Activated T-helper 2 cell treated with anti-CD3 and anti-CD28 coated beads, Interferon-gamma antibody, Interleukin-2, Interleukin-4, amounts not matched to agents 10 μg/mL and 5 μg/mL and 100 μg/mL, durations not matched to agents 14 hours and 24 hours and 36 hours (primary cell): Measurements from ENCODE around the gene LLGL2. TPM values are rescaled to one million over a fixed set of nuclear protein-coding genes. Genes with fewer than 3 reads are reported as not detected.

Experiments used
- DNase-seq: peaks from one replicate; pipeline ENCODE4 v3.0.0; 2021; ENCODE audit warnings: low spot score
- H3K27ac Mint-ChIP-seq: one replicate; pipeline ENCODE4 v1.8.0; 2021; ENCODE audit warnings: mixed read lengths
- H3K27me3 Mint-ChIP-seq: one replicate; pipeline ENCODE4 v1.8.0; 2021; ENCODE audit warnings: low read depth, mixed read lengths
- H3K36me3 Mint-ChIP-seq: one replicate; pipeline ENCODE4 v1.8.0; 2021; ENCODE audit warnings: low read depth, mixed read lengths
- H3K4me1 Mint-ChIP-seq: one replicate; pipeline ENCODE4 v1.8.0; 2021; ENCODE audit warnings: low read depth, mixed read lengths
- H3K4me3 Mint-ChIP-seq: one replicate; pipeline ENCODE4 v1.8.0; 2021; ENCODE audit warnings: low read depth, mild to moderate bottlenecking, moderate library complexity, mixed read lengths
- H3K9me3 Mint-ChIP-seq: one replicate; pipeline ENCODE4 v1.8.0; 2021; ENCODE audit warnings: mixed read lengths
- intact Hi-C: fragments of 100-400 bp; cut with micrococcal nuclease; formaldehyde crosslinking; loops from one replicate; pipeline ENCODE4 v1.15.1; 2023
- total RNA-seq: library from RNA; stranded (reverse); gene quantifications from 2 replicates; pipeline ENCODE4 v1.2.3, GENCODE V29; 2022

Gene LLGL2
- total RNA-seq, 1 donor from 2014 or later: 13.5 TPM

DNA sequence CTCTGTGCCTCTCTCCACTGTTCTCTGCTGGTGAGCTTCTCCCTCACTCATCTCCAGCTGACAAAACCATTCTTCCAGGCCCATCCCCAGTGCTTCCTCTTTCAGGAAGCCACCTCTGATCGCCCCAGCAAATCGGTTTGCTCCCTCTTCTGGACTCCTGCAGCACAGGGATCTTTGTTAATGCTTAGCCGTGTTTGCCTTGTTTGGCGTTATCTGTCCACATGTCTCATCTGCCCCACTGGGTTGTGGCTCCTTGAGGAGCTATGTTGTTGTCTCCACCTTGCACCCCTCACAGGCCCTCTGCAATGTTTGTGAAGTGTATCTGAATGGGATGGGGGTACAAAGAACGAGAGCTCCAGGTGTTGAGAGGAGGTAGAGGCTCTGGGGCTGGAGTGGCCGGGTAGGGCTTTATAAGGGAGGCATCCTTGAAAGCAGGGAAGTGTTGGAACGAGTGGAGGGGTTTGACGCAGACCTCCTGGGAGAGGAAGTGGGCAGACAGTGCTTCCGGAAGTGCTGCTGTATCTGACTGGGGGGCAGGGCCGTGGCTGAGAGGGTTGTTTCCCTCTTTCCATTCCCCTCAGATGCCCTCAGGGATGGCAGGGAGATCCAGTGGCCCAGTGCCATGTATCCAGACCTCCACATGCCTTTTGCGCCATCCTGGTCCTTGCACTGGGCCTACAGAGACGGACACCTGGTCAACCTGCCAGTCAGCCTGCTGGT is 38.0 kb upstream of the LLGL2 start:
- Mint-ChIP-seq H3K9me3 (no peaks in the 10 kb centered on the region), H3K27ac (peak overlapping the region; percentile 81), H3K27me3 (no peaks in the 10 kb centered on the region), H3K4me3 (peak overlapping the region; percentile 37), H3K4me1 (peaks cover 19% of the 10 kb centered on the region), H3K36me3 (peaks cover 8% of the 10 kb centered on the region)
- intact Hi-C loops: no loop called here
- DNase-seq: peak; percentile 26

DNA sequence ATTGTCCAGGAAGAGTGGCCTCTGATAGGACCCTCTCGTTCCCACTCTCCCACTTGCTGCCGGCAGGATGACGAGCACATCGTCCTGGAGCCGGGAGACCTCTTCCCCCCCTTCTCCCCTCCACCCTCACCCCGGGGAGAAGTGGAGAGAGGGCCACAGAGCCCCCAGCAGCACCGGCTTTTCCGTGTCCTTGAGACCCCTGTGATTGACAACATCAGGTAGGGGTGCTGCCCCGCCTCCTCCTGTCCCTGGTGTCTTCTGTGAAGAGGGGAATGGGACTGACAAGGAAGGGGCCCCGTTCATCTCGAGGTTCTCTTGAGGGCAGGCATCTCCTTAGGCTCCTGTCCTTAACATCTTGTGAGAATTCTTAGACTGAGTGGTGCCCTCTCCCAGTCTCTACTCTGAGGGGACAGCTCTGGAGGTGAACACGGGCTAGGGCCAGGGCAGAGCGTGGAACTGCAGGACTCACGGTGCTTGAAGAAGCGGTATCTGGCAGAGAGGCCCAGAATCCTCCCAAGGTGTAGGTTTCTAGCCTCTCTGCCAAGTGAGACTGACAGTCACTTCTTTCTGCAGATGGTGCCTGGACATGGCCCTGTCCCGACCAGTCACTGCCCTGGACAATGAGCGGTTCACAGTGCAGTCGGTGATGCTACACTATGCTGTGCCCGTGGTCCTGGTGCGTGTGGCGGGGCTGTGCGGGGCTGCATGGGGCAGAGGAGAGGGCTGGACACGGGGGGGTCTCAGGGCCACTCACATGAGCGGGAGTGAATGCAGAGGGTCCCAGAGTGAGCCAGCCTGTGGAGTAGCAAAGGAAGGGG is 36.6 kb upstream of the LLGL2 start:
- Mint-ChIP-seq H3K27me3 (no peaks in the 10 kb centered on the region), H3K4me1 (peaks cover 17% of the 10 kb centered on the region), H3K9me3 (no peaks in the 10 kb centered on the region), H3K36me3 (peaks cover 11% of the 10 kb centered on the region), H3K4me3 (no peak overlapping the region), H3K27ac (peak overlapping the region; percentile 28)
- DNase-seq: no peak
- intact Hi-C loops: no loop called here

DNA sequence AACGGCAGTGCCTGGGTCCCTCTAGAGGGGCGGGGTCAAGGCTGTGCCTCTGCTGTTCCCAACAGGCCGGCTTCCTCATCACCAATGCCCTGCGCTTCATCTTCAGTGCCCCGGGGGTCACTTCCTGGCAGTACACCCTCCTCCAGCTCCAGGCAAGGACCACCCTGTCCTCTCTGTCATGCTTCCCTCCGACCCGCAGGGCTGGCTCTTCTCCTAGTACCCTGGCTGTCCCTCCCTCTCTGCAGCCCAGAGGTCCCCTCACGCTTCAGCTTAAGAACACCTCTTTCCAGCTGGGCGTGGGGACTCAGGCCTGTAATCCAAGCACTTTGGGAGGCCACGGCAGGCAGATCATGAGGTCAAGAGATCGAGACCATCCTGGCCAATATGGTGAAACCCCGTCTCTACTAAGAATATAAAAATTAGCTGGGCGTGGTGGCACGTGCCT is 36.0 kb upstream of the LLGL2 start:
- DNase-seq: no peak
- Mint-ChIP-seq H3K4me3 (no peak overlapping the region), H3K27ac (no peak overlapping the region), H3K36me3 (peaks cover 13% of the 10 kb centered on the region), H3K27me3 (no peaks in the 10 kb centered on the region), H3K4me1 (peaks cover 17% of the 10 kb centered on the region), H3K9me3 (no peaks in the 10 kb centered on the region)
- intact Hi-C loops: no loop called here

DNA sequence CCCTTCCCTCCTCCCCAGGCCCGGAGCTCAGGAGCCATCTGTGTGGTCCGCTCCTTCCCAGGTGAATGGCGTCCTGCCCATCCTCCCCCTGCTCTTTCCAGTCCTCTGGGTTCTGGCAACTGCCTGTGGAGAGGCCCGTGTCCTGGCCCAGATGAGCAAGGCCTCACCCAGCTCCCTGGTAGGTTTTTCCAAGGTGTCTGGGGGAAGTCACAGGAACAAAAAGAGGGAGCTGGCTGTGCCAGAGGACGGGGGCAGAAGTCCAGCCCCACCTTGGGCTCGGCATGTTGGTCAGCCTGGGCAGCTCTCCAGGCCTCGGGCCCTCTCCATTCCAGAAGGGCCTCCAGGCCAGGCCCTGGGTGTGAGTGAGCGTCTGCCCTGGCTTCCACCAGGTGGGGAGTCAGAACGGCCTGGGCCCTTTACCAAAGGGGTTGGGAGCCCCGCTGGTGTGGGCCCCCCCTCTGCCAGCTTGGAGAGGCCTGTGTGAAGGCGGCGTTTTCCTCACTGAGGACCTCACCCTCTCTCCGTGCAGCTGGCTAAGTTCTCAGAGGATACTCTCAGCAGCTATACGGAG is 35.2 kb upstream of the LLGL2 start:
- intact Hi-C loops: no loop called here
- Mint-ChIP-seq H3K27ac (no peak overlapping the region), H3K9me3 (no peaks in the 10 kb centered on the region)

DNA sequence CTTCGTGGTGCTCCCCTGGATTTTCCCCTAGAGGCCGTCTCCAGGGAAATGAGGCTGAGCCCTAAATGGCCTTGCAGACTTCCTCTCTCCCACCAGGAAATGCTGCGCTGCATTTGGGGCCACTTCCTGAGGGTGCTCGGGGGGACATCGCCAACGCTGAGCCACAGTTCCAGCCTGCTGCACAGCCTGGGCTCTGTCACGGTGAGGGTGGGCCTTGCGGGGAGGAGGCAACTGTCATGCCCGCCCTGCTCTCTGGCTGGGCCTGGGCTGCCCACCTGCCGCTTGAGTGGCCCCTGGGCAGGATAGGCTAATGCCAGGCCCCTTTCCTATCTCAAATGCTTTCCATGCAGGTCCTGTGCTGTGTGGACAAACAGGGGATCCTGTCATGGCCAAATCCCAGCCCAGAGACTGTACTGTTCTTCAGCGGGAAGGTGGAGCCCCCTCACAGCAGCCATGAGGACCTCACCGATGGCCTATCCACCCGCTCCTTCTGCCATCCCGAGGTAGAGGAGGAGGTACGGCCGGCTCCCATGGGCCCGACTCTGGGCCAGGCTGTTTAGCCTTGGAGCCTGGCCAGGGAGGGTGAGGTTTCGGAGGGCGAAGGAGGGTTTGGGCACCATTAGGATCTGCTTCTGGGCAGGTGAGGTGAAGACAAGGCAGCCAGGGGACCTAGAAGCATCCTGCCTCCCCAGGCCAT is 34.4 kb upstream of the LLGL2 start:
- no peak overlapping the region for H3K4me3 Mint-ChIP-seq
- peaks cover 13% of the 10 kb centered on the region for H3K36me3 Mint-ChIP-seq
- intact Hi-C loops: no loop called here
- no peaks in the 10 kb centered on the region for H3K27me3 Mint-ChIP-seq
- no peaks in the 10 kb centered on the region for H3K9me3 Mint-ChIP-seq
- DNase-seq: no peak
- peaks cover 15% of the 10 kb centered on the region for H3K4me1 Mint-ChIP-seq
- no peak overlapping the region for H3K27ac Mint-ChIP-seq

More for the DNA sequence above, 35.2 kb upstream of the LLGL2 start:
- Mint-ChIP-seq H3K4me1 (peaks cover 15% of the 10 kb centered on the region), H3K36me3 (peaks cover 14% of the 10 kb centered on the region), H3K27me3 (no peaks in the 10 kb centered on the region), H3K4me3 (no peak overlapping the region)
- DNase-seq: no peak

DNA sequence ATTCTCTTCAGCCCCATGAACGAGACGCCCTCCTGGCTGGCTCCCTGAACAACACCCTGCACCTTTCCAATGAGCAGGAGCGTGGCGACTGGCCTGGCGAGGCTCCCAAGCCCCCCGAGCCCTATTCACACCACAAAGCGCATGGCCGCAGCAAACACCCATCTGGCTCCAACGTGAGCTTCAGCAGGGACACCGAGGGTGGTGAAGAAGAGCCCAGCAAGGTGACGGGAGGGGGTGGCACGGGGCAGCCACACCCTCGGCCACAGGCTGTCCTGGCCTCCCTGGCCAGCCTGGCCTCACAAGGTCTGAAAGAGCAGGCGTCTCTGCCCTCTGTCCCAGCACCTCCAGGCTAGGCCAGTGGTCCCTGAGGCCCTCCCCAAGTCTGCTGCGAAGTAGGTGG is 33.8 kb upstream of the LLGL2 start:
- H3K4me1 Mint-ChIP-seq: peaks cover 11% of the 10 kb centered on the region
- no peaks in the 10 kb centered on the region for H3K27me3 Mint-ChIP-seq
- intact Hi-C loops: no loop called here

DNA sequence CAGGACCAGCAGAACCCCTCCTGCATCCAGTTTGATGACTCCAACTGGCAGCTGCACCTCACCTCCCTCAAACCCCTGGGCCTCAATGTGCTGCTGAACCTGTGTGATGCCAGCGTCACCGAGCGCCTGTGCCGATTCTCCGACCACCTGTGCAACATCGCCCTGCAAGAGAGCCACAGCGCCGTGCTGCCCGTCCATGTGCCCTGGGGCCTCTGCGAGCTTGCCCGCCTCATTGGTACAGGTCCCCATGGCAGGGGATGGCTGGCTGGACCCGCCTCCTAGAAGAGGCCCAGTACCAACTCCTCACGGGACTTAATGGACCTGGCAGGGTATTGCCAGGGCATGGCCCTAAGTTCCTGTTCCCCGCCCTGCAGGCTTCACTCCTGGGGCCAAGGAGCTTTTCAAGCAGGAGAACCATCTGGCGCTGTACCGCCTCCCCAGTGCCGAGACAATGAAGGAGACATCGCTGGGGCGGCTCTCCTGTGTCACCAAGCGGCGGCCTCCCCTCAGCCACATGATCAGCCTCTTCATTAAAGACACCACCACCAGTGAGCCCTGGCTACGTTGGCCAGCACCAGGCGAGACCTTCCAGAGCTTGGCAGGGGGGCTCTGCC is 32.8 kb upstream of the LLGL2 start:
- H3K4me3 Mint-ChIP-seq: no peak overlapping the region
- no peak overlapping the region for H3K27ac Mint-ChIP-seq
- H3K27me3 Mint-ChIP-seq: no peaks in the 10 kb centered on the region
- intact Hi-C loops: no loop called here
- peaks cover 2% of the 10 kb centered on the region for H3K4me1 Mint-ChIP-seq
- H3K9me3 Mint-ChIP-seq: no peaks in the 10 kb centered on the region
- H3K36me3 Mint-ChIP-seq: peaks cover 13% of the 10 kb centered on the region
- DNase-seq: no peak

More for the DNA sequence above, 33.8 kb upstream of the LLGL2 start:
- DNase-seq: no peak
- Mint-ChIP-seq H3K4me3 (no peak overlapping the region), H3K36me3 (peaks cover 10% of the 10 kb centered on the region), H3K9me3 (no peaks in the 10 kb centered on the region), H3K27ac (no peak overlapping the region)

DNA sequence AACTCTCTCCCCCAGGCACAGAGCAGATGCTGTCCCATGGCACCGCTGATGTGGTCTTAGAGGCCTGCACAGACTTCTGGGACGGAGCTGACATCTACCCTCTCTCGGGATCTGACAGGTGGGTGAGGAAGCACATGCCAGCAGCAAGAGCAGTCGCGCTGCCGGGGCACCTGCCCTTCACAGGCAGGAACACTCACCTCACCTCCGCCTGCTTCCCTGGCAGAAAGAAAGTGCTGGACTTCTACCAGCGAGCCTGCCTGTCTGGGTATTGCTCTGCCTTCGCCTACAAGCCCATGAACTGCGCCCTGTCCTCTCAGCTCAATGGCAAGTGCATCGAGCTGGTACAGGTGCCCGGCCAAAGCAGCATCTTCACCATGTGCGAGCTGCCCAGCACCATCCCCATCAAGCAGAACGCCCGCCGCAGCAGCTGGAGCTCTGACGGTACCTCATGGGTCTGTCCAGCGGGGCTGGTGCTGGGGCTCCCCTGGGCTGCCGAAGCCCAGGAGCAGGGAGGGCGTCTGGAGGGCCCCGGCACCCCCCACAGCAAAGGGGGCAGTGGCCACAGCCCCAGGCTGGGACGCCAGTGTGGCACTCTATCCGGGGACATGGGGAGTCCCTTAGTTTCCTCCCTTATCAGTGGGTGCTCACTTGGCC is 31.9 kb upstream of the LLGL2 start:
- Mint-ChIP-seq H3K27me3 (no peaks in the 10 kb centered on the region), H3K27ac (no peak overlapping the region), H3K36me3 (peaks cover 17% of the 10 kb centered on the region), H3K4me1 (no peaks in the 10 kb centered on the region), H3K9me3 (no peaks in the 10 kb centered on the region), H3K4me3 (no peak overlapping the region)
- DNase-seq: no peak
- intact Hi-C loops: no loop called here

DNA sequence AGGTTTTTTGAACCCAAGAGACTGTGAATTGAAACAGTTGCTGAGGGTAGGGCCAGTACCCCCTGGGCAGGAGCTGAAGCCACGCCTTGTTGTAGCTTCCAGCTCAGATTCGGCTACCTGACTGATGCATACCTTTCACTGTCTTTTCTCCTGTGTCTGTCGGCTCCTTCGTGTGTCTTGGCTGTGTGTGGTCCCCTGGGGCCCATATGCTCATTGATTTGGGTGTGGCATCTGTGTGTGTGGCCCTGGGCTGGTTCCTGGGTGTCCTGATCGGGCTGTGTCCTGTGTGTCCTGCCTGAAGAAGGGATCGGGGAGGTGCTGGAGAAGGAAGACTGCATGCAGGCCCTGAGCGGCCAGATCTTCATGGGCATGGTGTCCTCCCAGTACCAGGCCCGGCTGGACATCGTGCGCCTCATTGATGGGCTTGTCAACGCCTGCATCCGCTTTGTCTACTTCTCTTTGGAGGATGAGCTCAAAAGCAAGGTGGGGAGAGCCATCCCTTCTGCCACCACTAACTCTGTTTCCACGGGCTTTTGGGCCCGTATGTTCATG is 31.1 kb upstream of the LLGL2 start:
- no peak overlapping the region for H3K27ac Mint-ChIP-seq
- H3K27me3 Mint-ChIP-seq: no peaks in the 10 kb centered on the region
- no peaks in the 10 kb centered on the region for H3K9me3 Mint-ChIP-seq
- intact Hi-C loops: no loop called here
- DNase-seq: no peak
- H3K4me3 Mint-ChIP-seq: no peak overlapping the region
- no peaks in the 10 kb centered on the region for H3K4me1 Mint-ChIP-seq
- peaks cover 17% of the 10 kb centered on the region for H3K36me3 Mint-ChIP-seq

DNA sequence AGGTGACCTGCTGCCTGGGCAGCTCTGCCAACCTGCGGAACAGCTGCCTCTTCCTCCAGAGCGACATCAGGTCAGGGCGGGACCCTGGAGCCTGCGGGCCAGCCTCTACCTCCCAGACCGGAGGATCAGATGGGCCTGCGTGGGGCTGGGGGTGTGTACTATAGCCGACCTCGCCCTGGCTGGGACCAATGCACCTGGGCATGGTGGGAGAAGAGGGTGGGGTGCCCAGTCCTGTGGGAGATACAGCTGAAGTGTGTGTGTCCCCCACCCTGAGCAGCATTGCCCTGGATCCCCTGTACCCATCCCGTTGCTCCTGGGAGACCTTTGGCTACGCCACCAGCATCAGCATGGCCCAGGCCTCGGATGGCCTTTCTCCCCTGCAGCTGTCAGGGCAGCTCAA is 29.5 kb upstream of the LLGL2 start:
- H3K9me3 Mint-ChIP-seq: no peaks in the 10 kb centered on the region
- intact Hi-C loops: no loop called here
- no peaks in the 10 kb centered on the region for H3K27me3 Mint-ChIP-seq
- peaks cover 17% of the 10 kb centered on the region for H3K36me3 Mint-ChIP-seq
- H3K27ac Mint-ChIP-seq: no peak overlapping the region
- no peaks in the 10 kb centered on the region for H3K4me1 Mint-ChIP-seq
- no peak overlapping the region for H3K4me3 Mint-ChIP-seq
- DNase-seq: no peak

DNA sequence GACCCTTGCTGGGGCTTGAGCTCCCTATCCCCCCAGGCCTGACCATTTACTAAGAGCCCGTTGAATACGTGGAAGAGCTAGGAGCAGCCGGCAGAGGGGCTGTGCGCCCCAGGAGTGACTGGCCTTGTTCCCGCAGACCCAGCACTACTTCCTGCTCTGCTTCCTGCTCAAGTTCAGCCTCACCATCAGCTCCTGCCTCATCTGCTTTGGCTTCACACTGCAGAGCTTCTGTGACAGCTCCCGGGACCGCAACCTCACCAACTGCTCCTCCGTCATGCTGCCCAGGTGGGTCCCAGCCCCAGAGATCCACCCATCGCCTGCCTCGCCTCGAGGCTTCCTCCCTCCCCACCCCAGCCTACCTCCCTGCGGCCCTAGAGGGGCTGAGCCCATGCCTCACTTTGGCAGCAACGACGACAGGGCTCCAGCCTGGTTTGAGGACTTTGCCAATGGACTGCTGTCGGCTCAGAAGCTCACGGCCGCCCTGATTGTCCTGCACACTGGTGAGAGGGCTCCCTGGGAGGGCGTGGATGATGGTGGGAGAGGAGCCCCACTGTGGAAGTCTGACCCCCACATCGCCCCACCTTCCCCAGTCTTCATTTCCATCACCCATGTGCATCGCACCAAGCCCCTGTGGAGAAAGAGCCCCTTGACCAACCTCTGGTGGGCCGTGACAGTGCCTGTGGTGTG is 27.3 kb upstream of the LLGL2 start:
- Mint-ChIP-seq H3K36me3 (peaks cover 12% of the 10 kb centered on the region), H3K27ac (no peak overlapping the region), H3K27me3 (no peaks in the 10 kb centered on the region), H3K4me3 (no peak overlapping the region), H3K9me3 (no peaks in the 10 kb centered on the region), H3K4me1 (no peaks in the 10 kb centered on the region)
- no peak for DNase-seq
- intact Hi-C loops: no loop called here
